GM21367 (cell line): ENCODE results near the gene TMEM11.

ENCODE experiments used
- ATAC-seq: cut with Tn5 transposase; IDR thresholded peaks from one replicate; pipeline ENCODE4 v1.9.1; 2021; ENCODE audit not compliant: unreplicated experiment

Gene TMEM11

DNA sequence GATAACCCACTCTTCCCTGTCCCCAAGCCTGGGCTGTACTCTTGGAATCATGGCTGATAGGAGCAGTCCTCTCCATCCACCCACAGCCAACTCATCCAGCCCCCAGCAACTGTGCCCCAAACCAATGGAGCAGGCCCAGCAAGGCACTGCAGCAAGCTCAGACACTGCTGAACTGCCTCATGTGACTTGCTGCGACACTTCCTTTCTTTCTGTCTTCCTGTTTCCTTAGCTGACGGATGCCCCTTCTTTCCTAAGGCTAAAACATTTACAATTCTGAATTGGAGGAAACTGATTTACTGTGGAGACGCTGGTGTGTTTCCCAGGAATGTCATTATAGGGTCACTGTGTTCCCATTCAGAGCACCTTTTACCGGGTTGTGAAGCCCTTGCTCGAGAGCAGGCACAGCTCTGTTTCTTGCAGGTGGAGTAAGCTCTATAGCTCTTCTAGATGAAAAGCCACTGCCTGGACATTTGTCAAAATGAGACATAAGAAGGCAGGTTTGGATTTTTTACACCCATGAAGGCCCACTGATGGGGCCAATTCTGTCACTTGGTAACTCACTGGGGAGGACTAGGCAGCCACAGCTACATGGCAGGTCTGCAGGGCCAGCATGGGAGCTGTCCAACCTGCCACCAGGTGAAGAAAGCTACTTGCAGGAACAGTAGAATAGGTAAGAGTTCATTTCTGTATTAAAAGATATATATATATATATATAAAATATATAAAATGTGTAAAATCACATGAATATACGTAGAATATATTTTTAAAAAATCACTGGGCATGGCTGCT is 27.4 kb downstream of the TMEM11 start:
- ATAC-seq = no peak

DNA sequence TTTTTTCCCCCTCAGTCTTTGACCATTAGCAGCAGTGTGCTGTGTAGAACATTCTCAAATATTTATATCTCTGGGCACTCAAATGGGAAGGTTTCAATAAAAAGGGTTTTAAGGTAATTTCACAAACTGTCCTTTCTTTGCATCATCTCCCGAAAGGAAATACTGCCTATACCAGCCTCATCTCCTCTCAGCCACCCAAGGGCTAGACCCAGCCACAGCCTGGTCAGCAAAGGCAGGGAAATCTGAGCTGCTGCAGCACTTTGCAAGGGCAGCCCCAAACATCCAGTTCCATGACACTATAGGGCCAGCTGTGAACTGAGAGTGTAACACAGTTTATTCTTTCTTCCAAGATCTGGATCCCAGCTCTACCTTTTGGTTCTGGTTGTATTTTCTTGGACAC is 28.9 kb downstream of the TMEM11 start:
- no peak for ATAC-seq

DNA sequence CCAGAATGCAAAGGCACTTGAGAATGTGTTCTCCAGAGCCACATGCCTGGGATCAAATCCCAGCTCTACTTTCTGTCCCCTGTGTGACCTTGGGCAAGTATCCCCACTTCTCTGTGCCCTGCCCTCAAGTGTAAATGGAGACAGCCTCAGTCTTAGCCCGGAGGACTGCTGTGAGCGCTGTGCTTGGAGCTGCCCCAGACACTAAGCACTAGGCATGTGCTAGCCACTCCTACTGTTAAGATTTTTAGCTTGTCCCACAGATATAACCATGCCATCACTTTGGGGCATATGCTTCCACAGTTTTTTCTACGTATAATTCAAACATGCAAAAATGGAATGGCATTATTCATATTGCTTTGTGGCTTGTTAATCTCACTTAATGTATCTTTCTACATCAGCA is 29.4 kb downstream of the TMEM11 start:
- no peak for ATAC-seq

DNA sequence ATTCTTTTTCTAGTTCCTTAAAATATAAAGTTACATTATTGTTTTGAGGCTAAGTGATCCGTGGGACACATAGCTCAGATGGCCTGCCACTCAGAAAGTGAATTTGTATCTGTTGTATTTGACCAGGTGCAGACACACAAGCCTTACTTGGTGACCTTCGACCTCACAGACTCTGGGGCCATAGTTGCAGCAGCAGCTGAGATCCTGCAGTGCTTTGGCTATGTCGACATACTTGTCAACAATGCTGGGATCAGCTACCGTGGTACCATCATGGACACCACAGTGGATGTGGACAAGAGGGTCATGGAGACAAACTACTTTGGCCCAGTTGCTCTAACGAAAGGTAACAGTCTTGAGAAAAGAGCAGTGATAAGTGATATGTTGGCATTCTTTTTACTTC is 30.5 kb downstream of the TMEM11 start:
- ATAC-seq = no peak

DNA sequence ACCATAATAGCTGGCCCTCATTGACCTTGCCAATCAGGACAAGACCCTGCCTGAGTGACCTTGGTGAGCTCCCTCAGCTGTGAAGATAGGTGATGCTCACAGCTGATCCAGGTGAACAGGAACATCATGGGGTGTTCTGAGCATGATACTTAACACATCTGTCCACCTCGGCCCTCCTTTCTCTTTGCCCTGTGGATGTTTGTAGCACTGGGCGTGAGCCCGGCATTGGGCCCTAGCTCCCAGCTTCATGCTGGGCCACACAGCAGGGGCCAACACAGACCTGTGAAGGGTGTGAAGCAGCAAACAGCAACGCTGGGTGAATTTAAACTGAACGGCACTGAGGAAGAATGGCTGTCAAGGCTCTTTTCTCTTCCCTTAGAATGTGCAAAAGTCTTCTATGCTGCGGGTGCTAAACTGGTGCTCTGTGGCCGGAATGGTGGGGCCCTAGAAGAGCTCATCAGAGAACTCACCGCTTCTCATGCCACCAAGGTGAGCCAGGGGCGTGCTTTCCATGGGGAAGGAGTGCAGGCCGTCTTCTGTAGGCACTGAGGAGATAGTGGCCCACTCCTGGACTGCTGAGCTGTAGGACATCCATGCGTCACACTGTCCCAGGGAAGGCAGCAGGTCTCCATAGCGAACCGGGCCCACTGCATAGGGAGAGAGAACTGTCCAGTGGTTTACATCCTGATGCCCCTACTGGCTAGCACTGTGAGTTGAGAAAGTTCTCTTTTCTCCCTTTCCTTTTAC is 35.9 kb downstream of the TMEM11 start:
- no peak for ATAC-seq

DNA sequence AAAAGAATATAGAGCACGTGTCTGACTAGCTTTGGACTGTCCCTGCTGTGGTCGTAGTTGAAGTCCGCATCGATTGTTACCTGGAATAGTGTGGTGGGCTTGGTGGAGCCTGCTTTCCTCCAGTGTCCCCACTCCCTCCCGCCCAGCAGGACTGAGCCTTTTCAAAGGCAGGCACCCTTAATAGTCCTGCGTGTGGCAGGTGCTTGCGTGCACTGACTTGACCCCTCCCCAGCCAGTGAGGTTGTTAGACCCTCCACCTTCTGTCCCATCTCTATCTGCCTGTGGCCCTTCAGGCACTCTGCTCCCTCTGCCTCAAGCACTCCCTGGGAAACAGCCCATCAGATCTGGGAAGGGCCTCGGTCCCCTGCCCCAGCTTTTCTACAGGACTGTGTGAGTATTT is 36.6 kb downstream of the TMEM11 start:
- no peak for ATAC-seq

DNA sequence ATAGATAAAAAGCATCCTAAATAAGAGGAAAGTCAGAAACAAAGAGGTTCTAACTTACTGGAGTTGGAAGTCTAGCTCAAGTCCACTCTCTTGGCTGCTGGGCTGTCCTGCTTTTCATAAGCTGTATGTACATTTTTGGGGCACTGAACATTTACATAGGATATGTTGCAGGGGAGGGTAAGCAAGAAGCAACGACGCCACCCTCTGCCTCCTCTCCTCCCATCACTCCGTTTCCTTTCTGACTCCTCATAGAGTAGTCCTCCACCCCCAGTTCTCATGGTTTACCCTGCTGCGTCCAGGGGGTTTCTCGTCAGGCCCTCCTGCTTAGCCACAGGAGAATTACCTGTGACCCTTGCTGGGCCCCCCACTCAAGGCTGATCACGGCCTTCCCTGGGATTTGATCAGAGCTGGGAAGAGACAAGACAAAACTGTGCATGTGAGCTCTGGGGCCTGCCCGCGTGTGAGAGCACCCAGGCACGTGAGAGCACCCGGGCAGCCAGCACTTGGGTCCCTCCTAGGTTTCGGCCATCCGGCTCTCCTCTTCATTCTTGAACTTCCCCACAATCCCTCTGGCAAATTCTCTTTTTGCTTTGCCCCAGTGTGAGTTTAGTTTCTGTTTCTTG is 37.1 kb downstream of the TMEM11 start:
- no peak for ATAC-seq

DNA sequence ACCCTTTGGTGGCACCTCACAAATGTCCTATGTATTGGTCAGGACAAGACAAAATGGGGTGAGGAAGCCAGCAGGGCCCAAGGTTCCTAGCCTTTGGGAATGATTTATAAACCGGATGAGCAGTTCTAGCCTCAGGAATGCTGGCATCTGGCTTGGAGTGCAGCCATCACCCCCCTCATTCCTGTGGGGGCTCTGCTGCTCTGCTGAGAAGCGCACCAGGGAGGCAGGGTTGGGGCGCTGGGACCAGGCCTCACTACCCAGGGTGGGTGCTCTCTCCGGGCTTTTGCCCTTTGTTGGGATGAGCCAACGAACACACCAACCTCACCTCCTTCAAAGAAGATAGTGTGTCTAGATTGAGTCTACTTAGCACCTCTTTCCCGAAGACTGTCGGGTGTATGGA is 39.2 kb downstream of the TMEM11 start:
- no peak for ATAC-seq

DNA sequence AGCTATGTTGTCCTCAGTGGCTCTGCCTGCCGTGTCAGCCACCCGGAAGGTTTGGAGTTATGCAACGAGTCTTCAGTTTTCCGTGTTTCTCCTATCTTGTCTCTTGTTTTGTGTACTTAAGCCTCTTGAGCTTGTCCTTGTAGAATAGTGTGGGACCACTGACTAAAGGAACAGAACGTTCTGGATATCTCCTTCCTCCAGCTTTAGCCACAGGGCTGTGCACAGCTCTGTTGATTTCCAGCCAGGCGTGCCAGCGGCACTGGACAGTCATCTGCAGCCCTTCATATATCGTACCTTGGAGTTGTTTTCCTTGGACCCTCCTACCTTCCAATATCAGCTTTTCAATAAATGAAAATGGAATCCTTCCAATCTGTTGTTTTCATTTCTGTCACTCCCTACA is 39.8 kb downstream of the TMEM11 start:
- ATAC-seq = no peak

DNA sequence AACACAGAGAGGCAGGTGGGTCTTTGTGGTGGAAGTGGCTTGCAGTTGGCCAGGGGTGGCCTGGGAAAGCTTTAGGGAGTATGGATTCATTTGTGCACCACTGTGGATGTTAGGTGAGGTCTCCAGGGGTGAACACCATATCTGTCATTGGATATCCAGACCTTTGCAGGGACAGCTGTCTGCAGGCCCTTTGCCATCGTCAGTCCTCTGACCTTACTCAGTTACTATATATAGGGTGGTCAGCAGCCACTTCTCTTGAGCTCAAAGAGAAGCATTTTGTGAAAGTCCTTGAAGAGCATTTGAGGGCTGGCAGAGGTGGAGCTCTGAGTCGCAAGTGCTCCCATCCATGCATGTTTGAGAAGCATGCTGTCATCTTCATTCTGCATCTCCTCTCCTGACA is 40.4 kb downstream of the TMEM11 start:
- no peak for ATAC-seq

DNA sequence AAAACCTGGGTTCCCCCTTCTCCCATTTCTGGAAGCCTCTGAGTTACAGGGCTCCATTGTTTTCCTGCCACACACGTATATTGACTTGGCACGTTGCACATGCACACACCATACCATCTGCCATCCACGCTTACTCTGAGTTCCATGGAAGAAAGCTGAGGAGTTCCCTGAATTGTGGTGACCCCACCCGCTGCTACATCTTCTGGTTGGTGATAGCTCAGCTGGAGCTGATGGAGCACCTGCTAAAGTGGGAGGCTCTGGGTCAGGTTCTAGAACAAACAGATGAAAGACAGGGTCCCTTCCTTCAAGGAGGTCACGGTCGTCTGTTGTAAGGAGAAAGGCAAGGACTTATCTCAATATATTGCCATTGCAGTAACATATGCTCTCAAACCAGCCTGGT is 41.1 kb downstream of the TMEM11 start:
- no peak for ATAC-seq

DNA sequence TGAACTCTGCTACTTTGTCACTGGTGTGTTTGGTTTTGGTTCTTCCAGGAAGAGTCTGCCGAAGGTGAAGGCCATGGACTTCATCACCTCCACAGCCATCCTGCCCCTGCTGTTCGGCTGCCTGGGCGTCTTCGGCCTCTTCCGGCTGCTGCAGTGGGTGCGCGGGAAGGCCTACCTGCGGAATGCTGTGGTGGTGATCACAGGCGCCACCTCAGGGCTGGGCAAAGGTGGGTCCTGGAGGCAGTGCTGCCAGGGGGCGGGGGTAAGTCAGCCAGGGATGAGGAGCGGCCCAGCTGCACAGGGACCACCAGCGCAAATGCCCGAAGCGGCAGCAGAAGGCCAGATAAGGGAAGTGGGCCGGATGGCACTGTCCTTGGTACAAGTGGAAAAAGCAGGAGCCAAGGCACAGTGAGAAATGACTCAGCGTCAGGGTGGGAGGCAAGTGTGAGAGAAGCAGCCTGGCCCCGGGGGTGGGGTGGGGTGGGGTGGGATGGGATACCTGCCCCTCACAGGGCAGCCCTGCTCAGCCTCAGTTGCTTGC is 41.9 kb downstream of the TMEM11 start:
- no peak for ATAC-seq

DNA sequence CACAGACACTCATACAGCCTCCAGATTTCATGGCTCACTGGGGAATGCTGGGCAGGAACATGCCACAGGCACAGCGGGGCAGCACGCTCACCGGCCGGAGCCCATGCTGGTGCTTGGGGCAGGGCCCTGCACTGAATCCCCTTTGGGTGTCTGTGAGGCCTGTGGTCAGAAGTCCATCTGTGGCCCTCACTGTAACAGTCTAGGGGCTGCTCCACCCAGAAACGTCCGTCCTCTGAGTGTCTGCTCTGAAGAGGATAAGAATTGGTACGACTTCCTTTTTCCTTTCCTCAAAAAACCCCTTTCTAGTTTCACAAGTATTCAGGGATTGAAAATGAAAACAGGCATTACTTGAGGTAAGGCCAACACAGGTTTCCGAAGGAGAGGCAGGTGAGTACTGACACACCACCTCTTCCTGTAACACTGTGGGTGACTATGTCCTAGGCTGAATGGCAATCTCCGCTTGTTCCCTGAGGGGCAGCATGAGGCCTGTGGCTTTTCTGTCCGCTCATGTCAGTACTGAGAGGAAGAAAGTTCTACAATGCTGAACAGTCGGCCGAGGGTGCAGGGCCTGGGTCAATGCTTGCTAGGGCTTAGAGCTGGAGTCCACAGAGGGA is 42.5 kb downstream of the TMEM11 start:
- ATAC-seq = peak; percentile 69

DNA sequence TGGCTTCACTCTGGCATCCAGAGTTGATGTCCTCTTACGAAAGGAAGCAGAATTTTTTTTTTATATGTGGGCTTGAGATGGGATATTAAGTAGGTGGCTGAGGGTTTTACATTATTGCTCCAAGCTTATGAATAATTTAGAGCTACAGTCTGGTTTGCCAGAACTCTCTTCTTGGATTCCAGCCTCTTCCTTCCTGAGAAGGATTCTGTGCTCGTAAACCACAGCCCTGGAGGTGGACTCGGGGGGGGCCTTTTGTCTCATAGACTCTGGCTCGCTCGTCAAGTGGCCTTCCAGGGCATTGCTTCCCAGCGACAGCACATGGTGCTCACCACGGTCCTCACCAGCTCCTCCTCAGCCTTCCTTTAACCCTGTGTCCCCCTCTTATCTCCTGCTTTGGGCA is 43.2 kb downstream of the TMEM11 start:
- no peak for ATAC-seq

DNA sequence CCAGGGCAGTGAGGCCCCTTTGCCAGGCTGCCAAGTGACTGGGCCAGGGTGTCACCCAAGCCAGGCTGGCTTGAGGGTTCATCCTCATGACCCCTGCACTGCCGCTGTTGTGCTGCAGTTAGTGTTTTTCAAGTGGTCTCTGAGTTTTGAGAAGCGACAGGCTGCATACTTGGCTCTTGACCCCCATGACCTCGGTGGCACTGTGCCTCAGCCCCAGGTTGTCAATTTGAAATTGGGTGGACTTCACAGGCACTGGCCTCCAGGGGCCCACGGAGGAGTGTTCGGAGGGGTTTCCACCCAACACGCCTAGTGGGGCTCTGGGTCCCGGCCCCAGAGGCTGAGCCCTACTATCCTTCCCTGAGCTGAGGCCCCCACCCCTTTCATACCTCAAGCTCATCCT is 44.5 kb downstream of the TMEM11 start:
- no peak for ATAC-seq

DNA sequence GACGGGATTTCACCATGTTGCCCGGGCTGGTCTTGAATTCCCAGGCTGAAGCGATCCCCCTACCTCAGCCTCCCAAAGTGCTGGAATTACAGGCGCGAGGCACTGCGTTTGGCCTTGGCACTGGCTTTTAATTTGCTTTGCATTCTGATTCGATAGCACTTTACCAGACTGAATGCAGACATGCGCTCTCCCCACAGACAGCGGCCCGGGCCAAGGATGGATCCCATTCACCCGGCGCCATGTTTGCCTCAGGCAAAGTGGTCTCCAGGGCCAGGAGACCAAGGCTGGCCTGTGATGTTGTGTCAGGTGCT is 45.5 kb downstream of the TMEM11 start:
- ATAC-seq = no peak

DNA sequence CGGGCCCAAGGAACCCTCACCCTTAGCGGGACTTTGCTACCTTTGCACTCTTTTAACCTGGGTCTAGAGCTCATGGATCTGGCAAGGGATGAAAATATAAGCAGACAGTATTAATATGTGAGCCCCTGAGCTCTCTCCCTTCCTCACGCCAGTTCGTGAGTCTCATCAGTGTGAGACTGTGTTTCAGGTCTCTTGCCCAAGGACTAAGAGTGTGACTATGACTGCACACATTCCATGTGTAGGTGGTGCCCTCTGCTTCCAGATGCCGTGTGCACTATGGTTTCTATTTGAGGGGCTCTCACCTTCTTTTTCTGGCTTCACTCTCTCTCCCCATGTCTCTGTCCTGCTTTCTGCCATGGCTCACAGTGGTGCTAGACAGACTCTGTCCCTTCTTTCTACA is 46.7 kb downstream of the TMEM11 start:
- no peak for ATAC-seq

DNA sequence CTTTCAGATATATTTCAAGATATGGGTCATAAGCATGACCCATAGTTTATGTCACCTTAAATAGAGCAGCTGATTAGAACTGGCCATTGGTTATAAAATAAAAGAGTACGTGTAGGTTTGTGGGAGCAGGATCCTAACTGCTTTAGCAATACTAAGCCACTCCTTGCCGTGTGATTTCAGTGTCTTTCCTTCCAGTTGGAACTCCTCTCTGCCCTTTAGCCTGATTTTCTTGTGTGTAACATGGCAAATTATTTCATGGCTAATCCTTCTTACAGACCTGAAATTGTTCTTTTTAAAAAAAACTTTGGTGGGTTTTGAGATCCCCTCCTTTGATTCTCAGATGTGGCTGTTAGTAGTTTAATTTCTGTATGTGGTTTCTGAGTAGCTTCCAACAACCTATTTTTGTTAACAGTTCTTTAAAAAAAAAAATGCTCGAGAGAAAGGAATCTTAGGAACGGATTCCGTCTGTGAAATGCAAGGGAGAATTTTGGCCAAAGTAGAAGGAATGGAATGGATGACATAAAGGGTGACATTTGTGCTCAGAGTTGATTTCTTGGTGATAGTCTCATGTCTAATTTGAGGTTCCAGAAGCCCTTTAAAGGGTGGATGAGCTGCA is 47.3 kb downstream of the TMEM11 start:
- no peak for ATAC-seq

DNA sequence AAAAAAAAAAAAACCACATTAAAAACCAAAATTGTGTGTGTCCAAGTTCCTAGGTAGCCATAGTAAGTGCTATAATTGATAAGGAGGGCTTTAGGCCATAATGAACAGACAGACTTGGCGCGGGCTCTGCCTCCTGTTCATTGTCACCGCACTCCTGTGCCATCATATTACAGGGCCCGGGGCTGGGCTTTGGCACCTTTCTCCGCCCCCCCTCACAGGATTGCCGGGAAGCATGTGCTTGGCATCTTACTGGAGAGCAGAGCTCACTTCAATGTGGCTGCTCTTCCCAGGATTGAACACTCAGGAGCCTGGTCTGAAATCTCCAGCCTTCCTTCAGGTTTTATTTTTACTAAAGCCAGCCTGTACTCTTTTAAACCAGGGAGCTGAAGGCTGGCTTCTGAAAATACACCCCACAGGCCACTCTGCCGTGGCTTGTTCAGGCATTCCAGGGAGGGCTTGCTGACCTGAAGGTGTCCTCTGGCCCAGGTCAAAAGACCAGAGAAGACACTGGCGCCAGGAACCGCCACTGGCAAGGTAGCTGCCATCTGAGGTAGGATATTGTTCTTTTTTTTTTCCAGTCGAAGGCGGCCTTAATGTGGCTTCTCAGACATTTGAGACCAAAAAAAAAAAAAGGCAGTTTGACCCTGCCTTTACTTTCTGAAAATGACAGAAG is 47.9 kb downstream of the TMEM11 start:
- no peak for ATAC-seq

DNA sequence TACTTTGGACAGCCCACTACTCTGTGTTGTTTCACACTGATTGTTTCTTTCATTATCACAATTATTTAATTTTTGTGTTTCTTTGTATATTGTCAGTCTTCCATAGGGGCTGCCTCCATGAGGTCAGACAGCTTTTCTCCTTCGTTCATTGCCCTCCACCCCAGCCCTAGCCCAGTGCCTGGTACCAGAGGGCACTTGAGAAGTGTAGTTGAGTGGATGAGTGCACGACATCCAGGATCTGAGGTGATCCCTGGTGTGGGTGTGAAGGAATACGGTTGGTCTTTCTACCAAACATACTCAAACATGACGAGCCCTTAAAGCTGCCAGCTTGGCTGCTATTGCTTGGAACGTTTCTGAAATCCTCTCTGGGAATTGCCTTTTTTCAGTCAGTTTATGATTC is 49.3 kb downstream of the TMEM11 start:
- ATAC-seq = no peak

DNA sequence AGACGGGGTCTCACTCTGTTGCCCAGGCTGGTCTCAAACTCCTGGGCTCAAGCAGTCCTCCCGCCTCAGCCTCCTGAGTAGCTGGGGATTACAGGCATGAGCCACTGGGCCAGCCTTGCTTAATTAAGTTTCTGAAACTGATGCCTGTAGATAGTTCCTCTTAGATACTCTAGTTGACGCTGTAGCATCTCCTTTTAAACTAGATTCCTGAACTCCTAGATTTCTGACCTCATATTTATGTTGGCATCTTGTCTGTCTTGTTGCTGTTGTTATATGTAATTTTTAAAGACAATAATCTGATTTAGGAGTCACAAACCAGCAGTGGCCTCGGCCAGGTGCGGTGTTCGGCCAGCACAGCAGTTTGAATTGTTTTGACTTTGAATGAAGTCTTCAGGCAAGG is 49.7 kb downstream of the TMEM11 start:
- no peak for ATAC-seq
